HPDE6-E6E7 (cell line): ENCODE data around the gene LRRN4.

Source experiments
- DNase-seq: peaks from one replicate; pipeline ENCODE4 v3.0.0; 2011; ENCODE audit warnings: missing footprints; ENCODE audit errors: extremely low spot score

LRRN4 gene

GRCh38 chr20:6030453-6031080 is 23.3 kb downstream of the LRRN4 start:
- DNase-seq: no peak

- DNase-seq: no peak
Measured at GRCh38 chr20:6029538-6029937, 24.3 kb downstream of the LRRN4 start.

- DNase-seq: no peak
Measured at GRCh38 chr20:6028818-6029217, 25.0 kb downstream of the LRRN4 start.

- DNase-seq: no peak
Measured at GRCh38 chr20:6026051-6026450, 27.8 kb downstream of the LRRN4 start.

GRCh38 chr20:6024768-6025167 is 29.1 kb downstream of the LRRN4 start:
- no peak for DNase-seq

- no peak for DNase-seq
Measured at GRCh38 chr20:6017880-6018279, 36.0 kb downstream of the LRRN4 start.

- no peak for DNase-seq
Measured at GRCh38 chr20:6017467-6017866, 36.4 kb downstream of the LRRN4 start.

GRCh38 chr20:6014957-6015356 is 38.9 kb downstream of the LRRN4 start:
- DNase-seq: no peak

- no peak for DNase-seq
Measured at GRCh38 chr20:6014017-6014416, 39.8 kb downstream of the LRRN4 start.

- no peak for DNase-seq
Measured at GRCh38 chr20:6012179-6012578, 41.7 kb downstream of the LRRN4 start.

- DNase-seq: peak; percentile 79
Measured at GRCh38 chr20:6008254-6008653, 45.6 kb downstream of the LRRN4 start.

GRCh38 chr20:6007529-6008103 is 46.2 kb downstream of the LRRN4 start:
- DNase-seq: no peak

- DNase-seq: no peak
Measured at GRCh38 chr20:6007094-6007528, 46.7 kb downstream of the LRRN4 start.

GRCh38 chr20:6006603-6006949 is 47.3 kb downstream of the LRRN4 start:
- DNase-seq: no peak

- DNase-seq: no peak
Measured at GRCh38 chr20:6000871-6001270, 53.0 kb downstream of the LRRN4 start.

- no peak for DNase-seq
Measured at GRCh38 chr20:5999783-6000182, 54.1 kb downstream of the LRRN4 start.

GRCh38 chr20:5996765-5997164 is 57.1 kb downstream of the LRRN4 start:
- no peak for DNase-seq

GRCh38 chr20:5991623-5992441 is 62.0 kb downstream of the LRRN4 start:
- DNase-seq: no peak

GRCh38 chr20:5990946-5991345 is 62.9 kb downstream of the LRRN4 start:
- DNase-seq: no peak
